ENCODE measurements around the gene TBX10.

Gene TBX10

GRCh38 chr11:67675058-67675747 lies 35.6 kb upstream of the TBX10 start:
- in situ Hi-C loops (cut with HindIII; ENCODE audit: low pct_ligation_motif_present, low sequenced_read_pairs) = no loop called here
- H3K27ac ChIP-seq = no peak overlapping the region
- no peak overlapping the region for H3K4me3 ChIP-seq (ENCODE audit: low read depth, low read length)
- H3K36me3 ChIP-seq (replicated peaks) = no peaks in the 10 kb centered on the region
- TF ChIP-seq CTCF (IDR thresholded peaks at IDR 0.05; ENCODE audit: low read depth, low read length, missing control alignments) = no peak
- no peaks in the 10 kb centered on the region for H3K27me3 ChIP-seq (replicated peaks)
- DNase-seq = no peak

DNA sequence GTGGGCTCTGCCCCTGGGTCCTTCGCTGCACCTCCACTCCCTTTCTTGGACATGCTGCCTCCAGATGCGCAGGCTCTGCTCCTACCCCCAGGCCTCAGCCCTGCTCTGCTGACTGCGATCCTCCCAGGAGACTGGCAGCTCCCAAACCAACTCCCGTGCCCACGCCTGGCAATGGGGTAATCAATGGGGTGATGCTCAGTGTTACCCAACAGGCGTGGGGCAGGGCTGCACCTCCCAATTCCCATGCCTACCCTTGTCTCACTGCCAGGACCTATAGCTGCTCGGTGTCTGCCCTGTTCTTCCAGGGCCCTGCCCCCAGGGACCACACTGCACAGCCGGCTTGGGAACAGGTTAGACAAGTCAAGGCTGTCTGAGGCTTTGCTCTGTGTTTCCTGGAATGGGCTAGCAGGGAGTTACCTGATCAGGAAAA lies 34.9 kb upstream of the TBX10 start, which contains the start of gene ALDH3B2:
Gene ALDH3B2 (minus strand): TSS at position 182 of the 430 bp plus-strand sequence. CDS start 7,688 bp downstream, outside the sequence.
- H3K27me3 ChIP-seq (replicated peaks) = no peaks in the 10 kb centered on the region
- DNase-seq = no peak

DNA sequence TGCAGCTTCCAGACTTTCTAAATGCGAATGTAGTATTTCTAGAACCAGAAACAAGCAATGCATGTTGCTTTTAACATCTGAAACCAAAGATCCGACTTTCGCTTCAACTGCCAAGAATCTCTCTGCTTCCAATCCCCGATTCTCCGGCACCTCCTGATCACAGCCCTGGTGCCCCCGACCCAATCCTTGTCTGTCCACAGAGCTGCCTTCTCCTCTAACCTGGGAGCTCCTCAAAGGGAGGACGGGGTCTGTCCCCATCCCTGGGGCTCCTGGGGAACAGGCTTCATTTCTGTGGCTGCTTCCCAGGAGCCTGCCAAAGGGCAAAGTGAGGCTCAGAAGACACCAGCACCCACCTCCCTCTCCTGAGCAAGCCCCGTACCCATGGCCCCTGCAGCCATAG lies 34.3 kb upstream of the TBX10 start:
- DNase-seq = no peak
- Histone ChIP-seq H3K36me3 (replicated peaks) (no peaks in the 10 kb centered on the region), H3K27ac (no peak overlapping the region), H3K4me3 (ENCODE audit: low read depth, low read length) (no peak overlapping the region), H3K27me3 (replicated peaks) (no peaks in the 10 kb centered on the region)
- no peak for TF ChIP-seq CTCF (IDR thresholded peaks at IDR 0.05; ENCODE audit: low read depth, low read length, missing control alignments)
- in situ Hi-C loops (cut with HindIII; ENCODE audit: low pct_ligation_motif_present, low sequenced_read_pairs) = no loop called here

More for the DNA sequence above, 34.9 kb upstream of the TBX10 start, which contains the start of gene ALDH3B2:
- no peak within 1 kb of the TSS for H3K4me3 ChIP-seq (ENCODE audit: low read depth, low read length)
- in situ Hi-C loops (cut with HindIII; ENCODE audit: low pct_ligation_motif_present, low sequenced_read_pairs) = no loop called here
- no peak within 1 kb of the TSS for H3K27ac ChIP-seq
- no peak for TF ChIP-seq CTCF (IDR thresholded peaks at IDR 0.05; ENCODE audit: low read depth, low read length, missing control alignments)
- H3K36me3 ChIP-seq (replicated peaks) = no peaks in the 10 kb centered on the region

DNA sequence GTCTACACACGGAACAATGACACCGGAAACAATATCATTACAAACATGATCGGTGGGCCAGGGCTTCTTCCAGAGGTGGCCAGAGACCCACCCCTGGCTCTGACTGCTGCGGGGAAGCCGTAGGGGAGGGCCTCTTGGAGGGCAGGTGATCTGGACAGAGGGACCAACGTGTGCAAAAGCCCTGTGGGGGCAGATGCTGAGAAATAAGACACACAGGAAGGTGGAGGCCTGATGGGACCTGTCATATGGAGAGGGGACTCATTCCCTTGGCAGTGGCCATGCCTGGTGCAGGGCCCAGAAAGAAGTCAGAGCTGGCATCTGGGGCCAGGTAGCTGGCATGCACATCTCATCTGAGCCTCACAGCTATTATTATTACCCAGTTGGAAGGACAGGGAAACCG lies 33.8 kb upstream of the TBX10 start:
- no peak for TF ChIP-seq CTCF (IDR thresholded peaks at IDR 0.05; ENCODE audit: low read depth, low read length, missing control alignments)
- H3K27me3 ChIP-seq (replicated peaks) = no peaks in the 10 kb centered on the region
- H3K4me3 ChIP-seq (ENCODE audit: low read depth, low read length) = no peak overlapping the region
- in situ Hi-C loops (cut with HindIII; ENCODE audit: low pct_ligation_motif_present, low sequenced_read_pairs) = no loop called here
- DNase-seq = no peak
- no peaks in the 10 kb centered on the region for H3K36me3 ChIP-seq (replicated peaks)
- H3K27ac ChIP-seq = no peak overlapping the region

- TF ChIP-seq CTCF (IDR thresholded peaks at IDR 0.05; ENCODE audit: low read depth, low read length, missing control alignments) = no peak
- Histone ChIP-seq H3K27me3 (replicated peaks) (no peaks in the 10 kb centered on the region), H3K27ac (no peak overlapping the region), H3K36me3 (replicated peaks) (no peaks in the 10 kb centered on the region), H3K4me3 (ENCODE audit: low read depth, low read length) (no peak overlapping the region)
- DNase-seq = no peak
- in situ Hi-C loops (cut with HindIII; ENCODE audit: low pct_ligation_motif_present, low sequenced_read_pairs) = no loop called here
Measured at GRCh38 chr11:67671211-67671520, 31.6 kb upstream of the TBX10 start.
